Karpas-422 (cell line): ENCODE measurements around the gene LSM3. TPM values are rescaled to one million over a fixed set of nuclear protein-coding genes. Genes with fewer than 3 reads are reported as not detected.

Experiments
- DNase-seq: peaks from one replicate; pipeline ENCODE4 v3.0.0-alpha.2; 2015
- H2AFZ ChIP-seq: fragments of 200-600 bp; sonication (generic); 2 replicates; pipeline ENCODE4 v1.6.1; 2014; ENCODE audit warnings: antibody characterized with exemption, low read length, mixed read lengths
- H3K27ac ChIP-seq: fragments of 200-600 bp; sonication (generic); 2 replicates; pipeline ENCODE4 v1.5.1; 2014; ENCODE audit warnings: mild to moderate bottlenecking, low read length, moderate library complexity
- H3K27me3 ChIP-seq: fragments of 200-600 bp; sonication (generic); 2 replicates; pipeline ENCODE4 v1.6.1; 2014; ENCODE audit warnings: low read length, mixed read lengths
- H3K36me3 ChIP-seq: fragments of 200-600 bp; sonication (generic); 2 replicates; pipeline ENCODE4 v1.6.1; 2014; ENCODE audit warnings: low read length, mixed read lengths; ENCODE audit not compliant: insufficient read depth
- H3K4me1 ChIP-seq: fragments of 200-600 bp; sonication (generic); 2 replicates; pipeline ENCODE4 v1.6.1; 2014; ENCODE audit warnings: mild to moderate bottlenecking, low read length, mixed read lengths
- H3K4me2 ChIP-seq: fragments of 200-600 bp; sonication (generic); 2 replicates; pipeline ENCODE4 v1.6.1; 2014; ENCODE audit warnings: low read length, low read depth, mild to moderate bottlenecking; ENCODE audit not compliant: poor library complexity, severe bottlenecking
- H3K4me3 ChIP-seq: fragments of 200-600 bp; sonication (generic); 2 replicates; pipeline ENCODE4 v1.5.1; 2014; ENCODE audit warnings: mild to moderate bottlenecking, antibody characterized with exemption, low read length, mixed read lengths
- H3K79me2 ChIP-seq: fragments of 200-600 bp; sonication (generic); 2 replicates; pipeline ENCODE4 v1.6.1; 2014; ENCODE audit warnings: mild to moderate bottlenecking, low read length, mixed read lengths
- H3K9ac ChIP-seq: fragments of 200-600 bp; sonication (generic); 2 replicates; pipeline ENCODE4 v1.6.0; 2014; ENCODE audit warnings: low read length
- H3K9me2 ChIP-seq: fragments of 200-600 bp; sonication (generic), shearing (Covaris generic); replicated peaks from 2 replicates; pipeline ENCODE4 v1.6.0; 2014; ENCODE audit warnings: mild to moderate bottlenecking, low read length, moderate library complexity; ENCODE audit not compliant: insufficient read depth
- H3K9me3 ChIP-seq: fragments of 300-700, 200-600 bp; sonication (generic); 2 replicates; pipeline ENCODE4 v1.6.1; 2014; ENCODE audit warnings: low read length, mixed read lengths
- H4K20me1 ChIP-seq: fragments of 200-600 bp; sonication (generic); 2 replicates; pipeline ENCODE4 v1.6.1; 2014; ENCODE audit warnings: mild to moderate bottlenecking, antibody characterized with exemption, low read length, low read depth; ENCODE audit not compliant: insufficient read depth
- total RNA-seq: library from RNA; depleted of rRNA; stranded (reverse); fragments of >200 nt; shearing (Covaris generic); gene quantifications from 2 replicates; pipeline ENCODE4 v1.2.3, GENCODE V29; 2014; ENCODE audit warnings: low replicate concordance

Gene LSM3
- total RNA-seq, 1 experiment from 2014 or later = 14.2 TPM

- H3K4me1 ChIP-seq = no peaks in the 10 kb centered on the region
- H4K20me1 ChIP-seq = no peaks in the 10 kb centered on the region
- no peaks in the 10 kb centered on the region for H3K9me3 ChIP-seq
- no peak overlapping the region for H3K9ac ChIP-seq
- H3K9me2 ChIP-seq = no peaks in the 10 kb centered on the region
- H3K4me2 ChIP-seq = no peak overlapping the region
- no peaks in the 10 kb centered on the region for H3K36me3 ChIP-seq
- H3K27ac ChIP-seq = no peak overlapping the region
- no peaks in the 10 kb centered on the region for H3K27me3 ChIP-seq
- H3K4me3 ChIP-seq = no peak overlapping the region
- H2AFZ ChIP-seq = no peak overlapping the region
- no peaks in the 10 kb centered on the region for H3K79me2 ChIP-seq
- DNase-seq = no peak
Measured at GRCh38 chr3:14235003-14235911, 56.6 kb downstream of the LSM3 start.

GRCh38 chr3:14235912-14236295 lies 57.3 kb downstream of the LSM3 start:
- Histone ChIP-seq H3K9ac (no peak overlapping the region), H3K36me3 (no peaks in the 10 kb centered on the region), H4K20me1 (no peaks in the 10 kb centered on the region), H3K4me1 (no peaks in the 10 kb centered on the region), H3K9me2 (no peaks in the 10 kb centered on the region), H3K4me2 (no peak overlapping the region), H3K27me3 (no peaks in the 10 kb centered on the region), H3K9me3 (no peaks in the 10 kb centered on the region), H3K4me3 (no peak overlapping the region), H3K27ac (no peak overlapping the region), H3K79me2 (no peaks in the 10 kb centered on the region), H2AFZ (no peak overlapping the region)
- no peak for DNase-seq

- Histone ChIP-seq H3K9ac (no peak overlapping the region), H3K9me2 (no peaks in the 10 kb centered on the region), H4K20me1 (no peaks in the 10 kb centered on the region), H3K4me1 (no peaks in the 10 kb centered on the region), H3K79me2 (no peaks in the 10 kb centered on the region), H3K27ac (no peak overlapping the region), H3K27me3 (no peaks in the 10 kb centered on the region), H2AFZ (no peak overlapping the region), H3K4me2 (no peak overlapping the region), H3K4me3 (no peak overlapping the region), H3K36me3 (no peaks in the 10 kb centered on the region), H3K9me3 (no peaks in the 10 kb centered on the region)
- no peak for DNase-seq
Measured at GRCh38 chr3:14236902-14237301, 58.3 kb downstream of the LSM3 start.

GRCh38 chr3:14237457-14237856 lies 58.8 kb downstream of the LSM3 start:
- Histone ChIP-seq H3K9me2 (no peaks in the 10 kb centered on the region), H3K79me2 (no peaks in the 10 kb centered on the region), H3K27me3 (no peaks in the 10 kb centered on the region), H3K4me3 (no peak overlapping the region), H3K27ac (no peak overlapping the region), H2AFZ (no peak overlapping the region), H3K9me3 (no peaks in the 10 kb centered on the region), H3K36me3 (no peaks in the 10 kb centered on the region), H4K20me1 (no peaks in the 10 kb centered on the region), H3K4me2 (no peak overlapping the region), H3K4me1 (no peaks in the 10 kb centered on the region), H3K9ac (no peak overlapping the region)
- DNase-seq = no peak

GRCh38 chr3:14238356-14238755 lies 59.7 kb downstream of the LSM3 start:
- no peak for DNase-seq
- H3K4me2 ChIP-seq = no peak overlapping the region
- H3K27me3 ChIP-seq = no peaks in the 10 kb centered on the region
- H3K79me2 ChIP-seq = no peaks in the 10 kb centered on the region
- no peak overlapping the region for H3K4me3 ChIP-seq
- H3K9ac ChIP-seq = no peak overlapping the region
- H3K9me3 ChIP-seq = no peaks in the 10 kb centered on the region
- no peak overlapping the region for H3K27ac ChIP-seq
- no peaks in the 10 kb centered on the region for H3K9me2 ChIP-seq
- no peaks in the 10 kb centered on the region for H3K4me1 ChIP-seq
- no peak overlapping the region for H2AFZ ChIP-seq
- H4K20me1 ChIP-seq = no peaks in the 10 kb centered on the region
- H3K36me3 ChIP-seq = no peaks in the 10 kb centered on the region

GRCh38 chr3:14238930-14239329 lies 60.3 kb downstream of the LSM3 start:
- H3K4me2 ChIP-seq = no peak overlapping the region
- no peak overlapping the region for H3K9ac ChIP-seq
- no peaks in the 10 kb centered on the region for H4K20me1 ChIP-seq
- no peaks in the 10 kb centered on the region for H3K36me3 ChIP-seq
- no peaks in the 10 kb centered on the region for H3K9me2 ChIP-seq
- no peaks in the 10 kb centered on the region for H3K79me2 ChIP-seq
- H3K27ac ChIP-seq = no peak overlapping the region
- H2AFZ ChIP-seq = no peak overlapping the region
- H3K4me1 ChIP-seq = no peaks in the 10 kb centered on the region
- no peak for DNase-seq
- no peaks in the 10 kb centered on the region for H3K27me3 ChIP-seq
- H3K4me3 ChIP-seq = no peak overlapping the region
- no peaks in the 10 kb centered on the region for H3K9me3 ChIP-seq

DNA sequence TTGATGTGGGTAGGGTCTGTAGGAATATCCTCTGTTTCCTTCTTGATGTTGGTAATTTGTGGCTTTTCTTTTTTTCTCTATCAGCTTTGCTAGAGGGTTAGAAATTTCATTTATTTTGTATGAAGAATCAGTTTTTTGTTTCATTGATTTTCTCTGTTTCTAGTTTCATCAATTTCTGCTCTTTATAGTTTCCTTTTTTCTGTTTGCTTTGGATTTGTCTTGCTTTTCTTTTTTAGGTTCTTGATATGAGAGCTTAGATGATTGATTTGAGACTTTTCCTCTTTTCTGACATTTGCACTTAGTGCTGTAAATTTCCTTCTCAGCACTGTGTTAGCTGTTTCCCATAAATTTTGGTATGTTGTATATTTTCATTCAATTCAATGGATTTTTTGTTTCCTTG lies 61.3 kb downstream of the LSM3 start:
- Histone ChIP-seq H3K27me3 (no peaks in the 10 kb centered on the region), H3K4me1 (no peaks in the 10 kb centered on the region), H3K9ac (no peak overlapping the region), H3K4me2 (no peak overlapping the region), H3K36me3 (no peaks in the 10 kb centered on the region), H3K27ac (no peak overlapping the region), H3K4me3 (no peak overlapping the region), H3K79me2 (no peaks in the 10 kb centered on the region), H3K9me2 (no peaks in the 10 kb centered on the region), H3K9me3 (no peaks in the 10 kb centered on the region), H2AFZ (no peak overlapping the region), H4K20me1 (no peaks in the 10 kb centered on the region)
- no peak for DNase-seq

- Histone ChIP-seq H3K4me1 (no peaks in the 10 kb centered on the region), H3K36me3 (no peaks in the 10 kb centered on the region), H3K27me3 (no peaks in the 10 kb centered on the region), H3K9me2 (no peaks in the 10 kb centered on the region), H3K9me3 (no peaks in the 10 kb centered on the region), H3K9ac (no peak overlapping the region), H3K4me2 (no peak overlapping the region), H4K20me1 (no peaks in the 10 kb centered on the region), H3K27ac (no peak overlapping the region), H2AFZ (no peak overlapping the region), H3K79me2 (no peaks in the 10 kb centered on the region), H3K4me3 (no peak overlapping the region)
- DNase-seq = no peak
Measured at GRCh38 chr3:14240366-14240765, 61.7 kb downstream of the LSM3 start.
